HG03460 (cell line): ENCODE results near the gene CCDC33.

Experiments used
- ATAC-seq: cut with Tn5 transposase; IDR thresholded peaks from one replicate; pipeline ENCODE4 v1.9.1; 2021; ENCODE audit not compliant: unreplicated experiment

Gene CCDC33

GRCh38 chr15:74376825-74377581, 140.9 kb downstream of the CCDC33 start:
- no peak for ATAC-seq

- no peak for ATAC-seq
Observed at GRCh38 chr15:74377831-74378766, 142.0 kb downstream of the CCDC33 start.

DNA sequence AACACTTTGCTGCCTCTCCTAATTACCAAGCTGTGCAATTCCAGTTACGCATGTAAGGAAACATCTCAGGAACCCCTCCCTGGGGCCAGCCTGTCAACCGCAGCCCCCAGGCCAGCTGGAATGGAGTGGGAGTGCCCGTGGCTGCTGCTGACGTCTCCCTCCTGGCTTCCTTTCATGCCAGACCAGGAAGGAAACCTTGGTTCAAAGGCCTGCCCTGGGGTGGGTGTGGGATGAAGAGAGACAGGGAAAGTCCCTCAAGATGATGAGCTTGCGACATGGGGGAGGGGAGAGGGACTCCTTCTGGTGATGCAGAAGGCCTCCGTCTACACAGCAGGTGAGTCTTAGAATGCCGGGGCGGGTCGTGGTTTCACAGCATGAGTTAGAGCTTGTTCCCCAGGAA, 142.7 kb downstream of the CCDC33 start:
- ATAC-seq: no peak

DNA sequence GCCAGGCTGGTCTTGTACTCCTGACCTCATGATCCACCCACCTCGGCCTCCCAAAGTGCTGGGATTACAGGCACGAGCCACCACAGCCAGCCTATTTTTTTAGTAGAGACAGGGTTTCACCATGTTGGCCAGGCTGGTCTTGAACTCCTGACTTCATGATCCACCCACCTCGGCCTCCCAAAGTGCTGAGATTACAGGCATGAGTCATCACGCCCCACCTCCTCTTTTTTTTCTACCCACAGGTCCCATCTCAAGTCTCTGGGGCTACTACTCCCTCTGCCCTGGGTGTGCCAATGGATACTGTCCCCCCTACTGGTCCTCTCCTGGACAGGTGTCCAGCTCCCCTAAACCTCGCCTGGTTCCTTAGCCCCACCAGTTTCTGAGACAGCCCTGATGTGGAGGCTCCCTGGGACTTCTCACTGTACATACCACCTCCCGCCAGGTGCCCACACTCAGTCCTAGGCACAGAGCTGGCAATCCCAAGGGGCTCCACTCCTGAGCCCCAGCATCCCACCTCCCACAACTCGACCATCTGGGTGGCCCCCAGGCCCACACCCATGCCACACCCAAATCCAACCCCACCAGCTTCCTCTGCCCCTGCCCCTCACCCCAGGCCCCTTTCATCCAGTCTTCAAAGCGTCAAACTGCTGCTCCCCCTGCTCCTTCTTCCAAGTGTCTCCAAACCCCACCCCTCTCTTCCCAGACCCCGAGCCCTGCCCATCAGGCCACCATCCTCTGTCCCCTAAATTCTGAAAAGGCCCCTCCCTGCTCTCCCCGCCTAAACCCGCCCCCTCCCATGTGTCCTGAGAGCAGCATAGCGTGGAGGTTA, 144.4 kb downstream of the CCDC33 start:
- no peak for ATAC-seq

GRCh38 chr15:74381190-74381453, 145.0 kb downstream of the CCDC33 start:
- no peak for ATAC-seq

GRCh38 chr15:74381481-74381880, 145.4 kb downstream of the CCDC33 start:
- ATAC-seq: no peak

DNA sequence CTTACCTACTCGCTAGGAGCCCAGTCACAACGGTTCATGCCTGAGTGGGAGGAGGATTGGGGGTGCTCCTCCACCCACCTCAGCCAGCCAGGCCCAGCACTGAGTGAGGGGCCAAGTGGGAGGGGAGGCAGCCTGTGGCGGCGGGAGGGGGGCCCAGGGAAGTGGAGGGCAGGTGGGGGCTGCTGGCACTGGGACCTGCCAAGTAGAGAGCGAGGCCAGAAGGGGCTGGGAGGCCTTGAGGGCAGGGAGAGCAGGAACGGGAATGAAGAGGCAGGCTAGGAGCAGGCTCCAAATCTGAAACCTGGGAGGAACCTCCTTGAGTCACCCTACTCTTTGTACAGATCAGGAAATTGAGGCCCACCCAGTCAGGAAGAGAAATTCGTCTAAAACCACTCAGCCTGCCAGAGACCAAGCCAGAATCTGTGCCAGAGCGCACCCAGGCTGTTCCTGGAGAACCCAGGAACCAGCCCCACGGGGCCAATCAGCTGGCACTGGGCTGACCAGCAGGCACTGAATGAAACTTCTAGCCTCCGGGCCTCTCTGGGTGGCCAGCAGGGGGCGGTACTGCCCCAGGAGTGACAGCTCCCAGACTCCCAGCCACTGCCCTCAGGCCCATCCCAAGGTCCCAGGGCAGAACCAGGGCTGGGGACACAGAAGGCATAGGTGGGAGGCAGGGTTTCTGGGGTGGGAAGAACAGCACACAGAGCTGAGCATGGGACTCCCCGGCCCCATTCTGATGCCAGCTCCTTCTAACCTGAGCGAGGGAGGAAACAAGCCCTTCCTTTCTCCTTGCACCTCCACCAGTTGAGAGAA, 146.1 kb downstream of the CCDC33 start:
- ATAC-seq: no peak

GRCh38 chr15:74383286-74383685, 147.2 kb downstream of the CCDC33 start:
- peak; percentile 4 for ATAC-seq

DNA sequence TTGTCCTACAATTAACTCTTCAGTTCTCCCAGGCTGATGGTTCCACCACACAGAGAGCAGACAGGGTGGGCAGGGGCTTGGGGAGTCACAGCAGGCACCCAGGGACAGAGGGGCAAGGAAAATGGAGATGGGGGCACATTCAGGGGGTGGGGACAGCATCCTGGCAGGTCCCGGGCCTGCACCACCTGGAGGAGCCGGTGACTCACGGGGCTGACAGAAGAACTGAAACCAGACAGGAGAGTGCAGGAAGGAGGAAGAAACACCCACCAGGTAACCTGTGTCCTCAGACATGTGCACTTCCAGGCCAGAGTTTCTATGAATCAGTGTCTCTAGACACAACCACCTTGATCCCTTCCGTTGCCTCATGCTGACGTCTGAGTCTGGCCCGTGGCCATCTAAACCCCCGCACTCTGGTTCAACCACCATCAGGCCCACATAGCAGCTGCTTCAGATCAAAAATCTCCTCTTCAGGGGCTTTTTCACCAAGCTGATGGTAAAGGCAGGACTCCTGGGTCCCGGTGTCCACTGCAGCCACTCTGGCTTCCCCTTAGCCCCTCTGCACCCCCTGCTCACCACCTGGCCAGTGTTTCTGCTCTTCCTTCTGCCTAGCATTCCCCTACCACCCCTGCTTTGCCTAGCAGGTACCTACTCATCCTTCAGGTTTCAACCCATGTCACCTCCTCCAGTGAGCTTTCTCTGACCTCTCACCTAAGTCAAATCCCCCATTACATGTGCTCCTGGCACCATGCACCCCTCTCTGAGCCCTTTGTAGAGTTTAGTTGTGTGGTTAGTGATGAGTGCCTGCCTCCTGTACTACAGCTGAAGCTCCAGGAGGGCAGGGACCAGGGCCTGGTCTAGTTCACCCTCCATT, 147.8 kb downstream of the CCDC33 start:
- peak; percentile 46 for ATAC-seq

DNA sequence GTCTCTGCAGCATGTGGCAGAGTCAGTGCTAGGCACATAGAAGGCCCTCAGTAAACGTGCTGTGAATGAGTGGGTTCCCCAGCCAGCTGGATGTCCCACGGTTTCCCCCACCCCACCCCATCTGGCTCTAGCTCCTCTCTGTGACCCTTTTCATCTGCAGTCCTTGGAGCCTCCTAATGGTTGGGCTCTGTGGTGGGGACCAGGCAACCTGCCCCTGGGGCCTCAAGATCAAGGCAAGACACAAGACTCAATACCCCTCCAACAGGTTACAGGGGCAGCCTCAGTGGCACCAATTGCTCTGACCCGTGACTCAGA, 148.4 kb downstream of the CCDC33 start:
- ATAC-seq: no peak

DNA sequence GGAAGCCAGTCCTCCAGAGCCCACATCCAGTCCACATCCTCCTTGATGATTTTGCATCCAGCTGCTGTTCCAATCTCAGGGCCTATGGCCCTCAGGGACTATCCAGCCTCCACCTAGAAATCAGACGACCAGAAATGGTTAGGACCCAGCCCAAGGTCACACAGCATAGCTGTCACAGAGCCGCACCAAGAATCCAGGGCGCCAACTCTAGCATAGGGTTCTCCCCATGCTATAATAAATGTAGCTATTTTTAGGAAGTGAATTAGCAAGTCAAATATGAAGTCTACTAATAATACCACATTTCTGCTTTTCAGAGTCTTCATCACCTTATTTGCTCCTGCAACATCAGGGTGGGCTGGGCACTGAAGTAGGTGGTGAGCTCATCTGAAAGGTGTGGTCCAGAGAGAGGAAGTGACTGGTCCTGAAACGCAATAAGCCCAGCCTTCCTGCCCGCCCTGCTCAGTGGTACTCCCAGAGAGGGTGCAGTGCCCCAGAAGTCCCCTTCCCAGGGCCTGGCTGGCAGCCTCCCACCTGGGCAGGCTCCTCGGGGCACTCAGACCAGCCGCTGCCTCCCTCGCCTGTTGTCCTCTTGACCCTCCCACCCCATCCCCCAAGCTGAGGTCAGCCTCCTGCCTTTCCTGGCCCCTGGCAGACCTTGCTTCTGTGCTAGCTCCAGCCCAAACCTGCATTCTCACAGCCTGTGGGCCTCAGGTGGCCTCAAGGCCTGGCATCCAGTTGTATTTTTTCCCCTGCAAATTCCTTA, 148.9 kb downstream of the CCDC33 start:
- ATAC-seq: peak; percentile 55

DNA sequence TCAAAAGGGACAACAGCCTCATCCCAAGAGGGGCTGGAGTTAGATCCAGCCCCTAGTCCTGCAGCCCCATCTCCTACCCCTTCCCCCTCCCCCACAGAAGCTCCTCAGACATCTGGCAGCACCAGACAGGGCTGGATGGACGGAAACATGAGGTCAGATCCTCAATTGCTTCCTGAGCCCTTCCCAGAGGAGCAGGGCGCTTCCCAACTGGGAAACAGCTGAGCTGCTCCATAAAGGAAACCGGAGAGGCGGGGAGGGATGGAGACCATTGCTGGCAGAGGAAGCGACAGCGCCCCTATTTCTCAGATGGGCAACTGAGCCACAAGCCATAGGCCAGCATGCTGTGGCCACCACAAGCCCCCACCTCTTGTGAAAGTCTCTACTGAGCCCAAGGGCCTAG, 149.6 kb downstream of the CCDC33 start:
- no peak for ATAC-seq
